SH-SY5Y (cell line): Measurements from ENCODE around the gene ARHGAP42.

Experiments used
- GATA2 ChIP-seq: IDR thresholded peaks from 2 replicates; pipeline ENCODE4 v1.6.1; 2011; ENCODE audit warnings: mild to moderate bottlenecking, low read depth, low read length
- GATA3 ChIP-seq: IDR thresholded peaks from 2 replicates; pipeline ENCODE4 v1.6.1; 2011; ENCODE audit warnings: low read depth, mild to moderate bottlenecking, low read length, moderate library complexity

DNA sequence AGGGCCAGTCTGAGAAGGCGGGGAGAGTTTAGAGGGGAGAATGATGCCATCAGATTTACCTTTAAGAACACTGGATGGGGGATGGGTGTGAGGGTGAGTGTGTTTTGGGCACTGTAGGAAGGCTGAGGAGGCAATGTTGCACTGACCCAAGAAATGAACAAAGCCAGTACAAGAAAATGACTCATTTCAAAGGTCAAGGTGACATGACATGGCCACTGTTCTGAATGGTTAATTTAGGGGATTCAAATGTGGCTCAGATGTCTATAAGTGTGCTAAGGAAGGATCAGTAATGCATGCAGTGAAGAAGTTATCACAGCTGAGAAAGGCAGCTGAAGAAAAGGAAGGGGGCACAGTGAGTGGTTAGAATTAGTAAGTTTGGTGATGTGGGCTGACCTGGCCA lies 312.7 kb downstream of the ARHGAP42 start:
- TF ChIP-seq GATA2 (no peak), GATA3 (no peak)
